ENCODE results near the gene AKT1. TPM values are rescaled to one million over a fixed set of nuclear protein-coding genes. Genes with fewer than 3 reads are reported as not detected.
A peak's percentile ranks its signal among the peaks of the same experiment; 100 is the strongest.

AKT1 gene
- total RNA-seq, 1 donor from 2014 or later, result 133 TPM

GRCh38 chr14:104798300-104799243 lies 3.0 kb upstream of the AKT1 start:
- Mint-ChIP-seq H3K4me1 (ENCODE audit: unreplicated experiment) (peaks cover 27% of the 10 kb centered on the region), H3K36me3 (ENCODE audit: low read depth, unreplicated experiment) (peaks cover 2% of the 10 kb centered on the region), H3K9me3 (ENCODE audit: unreplicated experiment) (no peaks in the 10 kb centered on the region), H3K27me3 (ENCODE audit: unreplicated experiment) (peaks cover 32% of the 10 kb centered on the region), H3K27ac (ENCODE audit: unreplicated experiment) (peak overlapping the region; percentile 44), H3K4me3 (ENCODE audit: unreplicated experiment) (peak overlapping the region; percentile 71)
- no peak for DNase-seq (ENCODE audit: low spot score)
- TF ChIP-seq, protein P1, sequence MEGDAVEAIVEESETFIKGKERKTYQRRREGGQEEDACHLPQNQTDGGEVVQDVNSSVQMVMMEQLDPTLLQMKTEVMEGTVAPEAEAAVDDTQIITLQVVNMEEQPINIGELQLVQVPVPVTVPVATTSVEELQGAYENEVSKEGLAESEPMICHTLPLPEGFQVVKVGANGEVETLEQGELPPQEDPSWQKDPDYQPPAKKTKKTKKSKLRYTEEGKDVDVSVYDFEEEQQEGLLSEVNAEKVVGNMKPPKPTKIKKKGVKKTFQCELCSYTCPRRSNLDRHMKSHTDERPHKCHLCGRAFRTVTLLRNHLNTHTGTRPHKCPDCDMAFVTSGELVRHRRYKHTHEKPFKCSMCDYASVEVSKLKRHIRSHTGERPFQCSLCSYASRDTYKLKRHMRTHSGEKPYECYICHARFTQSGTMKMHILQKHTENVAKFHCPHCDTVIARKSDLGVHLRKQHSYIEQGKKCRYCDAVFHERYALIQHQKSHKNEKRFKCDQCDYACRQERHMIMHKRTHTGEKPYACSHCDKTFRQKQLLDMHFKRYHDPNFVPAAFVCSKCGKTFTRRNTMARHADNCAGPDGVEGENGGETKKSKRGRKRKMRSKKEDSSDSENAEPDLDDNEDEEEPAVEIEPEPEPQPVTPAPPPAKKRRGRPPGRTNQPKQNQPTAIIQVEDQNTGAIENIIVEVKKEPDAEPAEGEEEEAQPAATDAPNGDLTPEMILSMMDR (IDR thresholded peaks at IDR 0.05; ENCODE audit: unreplicated experiment), result no peak

DNA sequence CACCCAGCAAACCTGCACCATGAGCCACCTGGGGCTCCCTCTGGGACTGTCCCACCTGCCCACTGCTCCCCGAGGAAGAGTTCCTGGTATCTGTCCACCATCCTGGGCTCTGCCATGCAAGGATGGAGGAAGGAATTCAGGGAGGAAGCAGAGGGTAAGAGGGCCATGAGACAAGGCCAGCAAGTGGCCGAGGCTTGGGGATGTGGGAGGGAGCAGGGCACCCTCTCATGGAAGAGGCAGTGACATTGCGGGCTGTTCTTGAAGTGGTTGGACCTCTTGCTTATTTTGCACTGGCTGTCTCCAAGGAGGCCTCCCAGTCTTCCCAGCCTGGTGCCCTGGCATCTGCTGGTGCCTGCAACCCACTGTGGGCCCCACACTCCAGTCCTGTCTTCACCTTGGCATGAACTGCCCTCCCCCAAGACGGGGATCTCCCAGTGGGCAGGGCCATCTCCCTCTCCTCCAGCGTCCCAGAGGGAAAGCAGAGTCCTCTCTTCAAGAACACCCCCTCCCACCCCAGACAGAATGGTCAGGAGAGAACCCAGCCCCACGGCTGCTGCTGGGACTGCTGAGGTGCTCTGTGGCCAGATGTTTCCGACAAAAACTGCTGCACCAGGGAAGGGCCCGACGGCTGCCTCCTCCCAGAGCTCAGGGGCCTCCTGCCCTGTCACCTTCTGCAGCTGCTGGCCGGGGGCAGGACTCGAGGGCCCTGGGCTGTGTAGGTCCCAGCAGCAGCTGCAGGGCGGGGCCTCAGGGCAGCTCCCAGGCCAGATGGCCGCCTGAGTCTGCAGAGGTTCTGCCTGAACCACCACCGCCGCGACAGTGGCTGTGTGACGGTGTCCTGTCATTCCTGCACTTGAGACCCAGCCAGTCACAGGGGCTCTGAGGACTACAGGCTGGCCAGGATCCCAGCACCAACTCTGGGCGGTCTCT lies 1.8 kb upstream of the AKT1 start:
- Mint-ChIP-seq H3K27me3 (ENCODE audit: unreplicated experiment) (peaks cover 30% of the 10 kb centered on the region), H3K9me3 (ENCODE audit: unreplicated experiment) (no peaks in the 10 kb centered on the region), H3K36me3 (ENCODE audit: low read depth, unreplicated experiment) (peaks cover 5% of the 10 kb centered on the region), H3K4me1 (ENCODE audit: unreplicated experiment) (peaks cover 31% of the 10 kb centered on the region), H3K4me3 (ENCODE audit: unreplicated experiment) (no peak overlapping the region), H3K27ac (ENCODE audit: unreplicated experiment) (no peak overlapping the region)
- TF ChIP-seq, protein P1 (IDR thresholded peaks at IDR 0.05; ENCODE audit: unreplicated experiment), result no peak
- DNase-seq (ENCODE audit: low spot score), result no peak

DNA sequence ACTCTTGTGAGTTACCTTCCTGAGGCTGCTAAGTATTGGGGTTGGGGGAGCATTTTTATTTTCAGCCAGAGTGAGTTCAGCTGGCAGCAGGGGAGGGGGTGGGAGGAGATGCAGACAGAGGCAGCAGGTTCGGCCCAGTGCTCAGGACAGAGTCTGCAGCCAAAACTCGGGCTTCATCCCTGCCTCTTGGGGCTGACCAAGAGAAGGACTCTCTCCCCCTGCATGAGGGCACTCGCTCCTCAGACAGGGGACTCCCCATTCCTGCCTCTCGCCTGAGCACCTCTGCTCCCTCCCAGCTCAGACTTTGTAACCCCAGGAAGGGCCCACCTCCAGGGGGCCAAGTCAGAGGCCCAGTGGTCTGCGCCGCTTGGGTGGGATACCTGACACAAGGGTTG lies 1.1 kb upstream of the AKT1 start:
- Mint-ChIP-seq H3K9me3 (ENCODE audit: unreplicated experiment) (no peaks in the 10 kb centered on the region), H3K4me1 (ENCODE audit: unreplicated experiment) (peaks cover 31% of the 10 kb centered on the region), H3K27ac (ENCODE audit: unreplicated experiment) (no peak overlapping the region), H3K27me3 (ENCODE audit: unreplicated experiment) (peaks cover 27% of the 10 kb centered on the region), H3K4me3 (ENCODE audit: unreplicated experiment) (peak overlapping the region; percentile 82), H3K36me3 (ENCODE audit: low read depth, unreplicated experiment) (peaks cover 6% of the 10 kb centered on the region)
- TF ChIP-seq, protein P1 (IDR thresholded peaks at IDR 0.05; ENCODE audit: unreplicated experiment), result no peak
- DNase-seq (ENCODE audit: low spot score), result no peak

- H3K27me3 Mint-ChIP-seq (ENCODE audit: unreplicated experiment), result peaks cover 31% of the 10 kb centered on the region
- H3K4me1 Mint-ChIP-seq (ENCODE audit: unreplicated experiment), result peaks cover 31% of the 10 kb centered on the region
- peaks cover 9% of the 10 kb centered on the region for H3K36me3 Mint-ChIP-seq (ENCODE audit: low read depth, unreplicated experiment)
- TF ChIP-seq, protein P1 (IDR thresholded peaks at IDR 0.05; ENCODE audit: unreplicated experiment), result no peak
- no peaks in the 10 kb centered on the region for H3K9me3 Mint-ChIP-seq (ENCODE audit: unreplicated experiment)
- peak overlapping the region; percentile 82 for H3K4me3 Mint-ChIP-seq (ENCODE audit: unreplicated experiment)
- peak; percentile 65 for DNase-seq (ENCODE audit: low spot score)
- H3K27ac Mint-ChIP-seq (ENCODE audit: unreplicated experiment), result peak overlapping the region; percentile 42
Measured at GRCh38 chr14:104795781-104796686, 486 bp upstream of the AKT1 start.

Data from endothelial cell (in vitro differentiated cells).